ENCODE measurements around the gene SLC44A1. TPM values are rescaled to one million over a fixed set of nuclear protein-coding genes. Genes with fewer than 3 reads are reported as not detected.

The SLC44A1 gene
- total RNA-seq, 1 donor from 2014 or later = 48.7 TPM

GRCh38 chr9:105311306-105311705 is 66.9 kb downstream of the SLC44A1 start:
- Mint-ChIP-seq H3K27ac (no peak overlapping the region), H3K4me1 (ENCODE audit: low read depth) (peaks cover 29% of the 10 kb centered on the region), H3K36me3 (ENCODE audit: insufficient read depth) (peaks cover 10% of the 10 kb centered on the region), H3K4me3 (ENCODE audit: low read depth) (no peak overlapping the region), H3K9me3 (ENCODE audit: low read depth) (no peaks in the 10 kb centered on the region), H3K27me3 (no peaks in the 10 kb centered on the region)
- TF ChIP-seq, protein P1, sequence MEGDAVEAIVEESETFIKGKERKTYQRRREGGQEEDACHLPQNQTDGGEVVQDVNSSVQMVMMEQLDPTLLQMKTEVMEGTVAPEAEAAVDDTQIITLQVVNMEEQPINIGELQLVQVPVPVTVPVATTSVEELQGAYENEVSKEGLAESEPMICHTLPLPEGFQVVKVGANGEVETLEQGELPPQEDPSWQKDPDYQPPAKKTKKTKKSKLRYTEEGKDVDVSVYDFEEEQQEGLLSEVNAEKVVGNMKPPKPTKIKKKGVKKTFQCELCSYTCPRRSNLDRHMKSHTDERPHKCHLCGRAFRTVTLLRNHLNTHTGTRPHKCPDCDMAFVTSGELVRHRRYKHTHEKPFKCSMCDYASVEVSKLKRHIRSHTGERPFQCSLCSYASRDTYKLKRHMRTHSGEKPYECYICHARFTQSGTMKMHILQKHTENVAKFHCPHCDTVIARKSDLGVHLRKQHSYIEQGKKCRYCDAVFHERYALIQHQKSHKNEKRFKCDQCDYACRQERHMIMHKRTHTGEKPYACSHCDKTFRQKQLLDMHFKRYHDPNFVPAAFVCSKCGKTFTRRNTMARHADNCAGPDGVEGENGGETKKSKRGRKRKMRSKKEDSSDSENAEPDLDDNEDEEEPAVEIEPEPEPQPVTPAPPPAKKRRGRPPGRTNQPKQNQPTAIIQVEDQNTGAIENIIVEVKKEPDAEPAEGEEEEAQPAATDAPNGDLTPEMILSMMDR (IDR thresholded peaks at IDR 0.05; ENCODE audit: unreplicated experiment) = no peak
- DNase-seq (ENCODE audit: low spot score, unreplicated experiment) = no peak

- Mint-ChIP-seq H3K27ac (no peak overlapping the region), H3K36me3 (ENCODE audit: insufficient read depth) (peaks cover 19% of the 10 kb centered on the region), H3K27me3 (no peaks in the 10 kb centered on the region), H3K4me1 (ENCODE audit: low read depth) (peaks cover 20% of the 10 kb centered on the region), H3K9me3 (ENCODE audit: low read depth) (peaks cover 4% of the 10 kb centered on the region), H3K4me3 (ENCODE audit: low read depth) (no peak overlapping the region)
- DNase-seq (ENCODE audit: low spot score, unreplicated experiment) = no peak
- TF ChIP-seq, protein P1 (IDR thresholded peaks at IDR 0.05; ENCODE audit: unreplicated experiment) = no peak
Observed at GRCh38 chr9:105313238-105313637, 68.8 kb downstream of the SLC44A1 start.

GRCh38 chr9:105316703-105317102 is 72.3 kb downstream of the SLC44A1 start:
- Mint-ChIP-seq H3K4me3 (ENCODE audit: low read depth) (no peak overlapping the region), H3K27ac (no peak overlapping the region), H3K9me3 (ENCODE audit: low read depth) (peaks cover 4% of the 10 kb centered on the region), H3K36me3 (ENCODE audit: insufficient read depth) (peaks cover 19% of the 10 kb centered on the region), H3K27me3 (no peaks in the 10 kb centered on the region), H3K4me1 (ENCODE audit: low read depth) (peaks cover 24% of the 10 kb centered on the region)
- DNase-seq (ENCODE audit: low spot score, unreplicated experiment) = no peak
- TF ChIP-seq, protein P1 (IDR thresholded peaks at IDR 0.05; ENCODE audit: unreplicated experiment) = no peak

DNA sequence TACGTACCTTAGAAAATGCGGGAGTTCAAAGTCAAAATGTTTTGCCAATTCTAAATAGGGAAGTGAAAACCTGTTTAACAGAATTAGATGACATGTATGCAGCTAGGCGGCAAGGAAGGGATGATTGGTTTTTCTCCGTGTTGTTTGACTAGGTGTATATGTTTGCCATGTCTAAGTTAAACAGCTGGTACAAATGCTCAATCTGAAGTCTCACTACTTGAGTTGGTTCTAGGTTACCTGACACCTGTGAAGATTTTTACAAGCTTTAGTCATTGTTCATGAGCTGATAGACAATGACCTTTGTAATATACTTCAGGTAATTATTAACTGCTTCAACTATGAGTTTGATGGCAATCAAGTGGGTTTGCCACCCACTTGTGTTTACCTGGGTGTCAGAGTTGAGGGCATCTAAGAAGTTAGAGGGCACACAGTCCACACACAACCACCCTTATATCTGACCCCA is 74.3 kb downstream of the SLC44A1 start:
- no peak overlapping the region for H3K4me3 Mint-ChIP-seq (ENCODE audit: low read depth)
- peaks cover 19% of the 10 kb centered on the region for H3K36me3 Mint-ChIP-seq (ENCODE audit: insufficient read depth)
- H3K27ac Mint-ChIP-seq = peak overlapping the region; percentile 17
- H3K4me1 Mint-ChIP-seq (ENCODE audit: low read depth) = peaks cover 26% of the 10 kb centered on the region
- TF ChIP-seq, protein P1 (IDR thresholded peaks at IDR 0.05; ENCODE audit: unreplicated experiment) = no peak
- peaks cover 4% of the 10 kb centered on the region for H3K9me3 Mint-ChIP-seq (ENCODE audit: low read depth)
- H3K27me3 Mint-ChIP-seq = no peaks in the 10 kb centered on the region
- DNase-seq (ENCODE audit: low spot score, unreplicated experiment) = no peak

DNA sequence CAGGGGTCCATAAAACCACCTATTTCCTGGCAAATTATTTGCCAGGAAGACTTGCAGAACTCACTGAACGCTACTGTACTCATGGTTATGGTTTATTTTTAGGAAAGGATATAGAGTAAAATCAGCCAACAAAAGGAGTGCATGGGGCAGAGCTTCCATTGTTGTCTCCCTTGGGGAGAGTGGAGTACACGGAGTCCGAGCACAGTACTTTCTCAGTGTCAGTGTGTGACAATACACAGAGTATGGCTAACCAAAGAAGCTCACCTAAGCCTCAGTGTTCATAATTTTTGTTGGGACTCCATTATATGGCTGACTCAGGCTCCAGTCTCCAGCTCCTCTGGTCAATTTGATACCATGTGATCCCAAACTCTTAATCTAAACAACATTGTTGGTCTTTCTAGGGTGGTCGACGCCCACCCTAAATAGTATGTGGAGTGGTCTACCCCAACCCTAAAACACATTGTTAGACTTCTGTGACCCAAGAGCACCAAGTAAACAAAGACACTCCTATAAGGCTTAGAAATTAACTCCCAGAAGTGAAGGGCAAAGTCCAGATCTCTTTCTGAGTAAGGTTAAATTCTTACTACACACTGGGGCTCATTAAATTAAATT is 74.9 kb downstream of the SLC44A1 start:
- Mint-ChIP-seq H3K27ac (peak overlapping the region; percentile 79), H3K36me3 (ENCODE audit: insufficient read depth) (peaks cover 19% of the 10 kb centered on the region)
- TF ChIP-seq, protein P1 (IDR thresholded peaks at IDR 0.05; ENCODE audit: unreplicated experiment) = no peak

More for the DNA sequence above, 74.9 kb downstream of the SLC44A1 start:
- H3K27me3 Mint-ChIP-seq = no peaks in the 10 kb centered on the region
- H3K9me3 Mint-ChIP-seq (ENCODE audit: low read depth) = peaks cover 4% of the 10 kb centered on the region
- H3K4me1 Mint-ChIP-seq (ENCODE audit: low read depth) = peaks cover 26% of the 10 kb centered on the region
- H3K4me3 Mint-ChIP-seq (ENCODE audit: low read depth) = peak overlapping the region; percentile 26
- no peak for DNase-seq (ENCODE audit: low spot score, unreplicated experiment)
